Liver (tissue), 9 donors: ENCODE results near the gene DTWD2. TPM values are rescaled to one million over a fixed set of nuclear protein-coding genes. Genes with fewer than 3 reads are reported as not detected.

Experiments
- DNase-seq: peaks from one replicate; pipeline ENCODE4 v3.0.0-alpha.2; 2017; ENCODE audit warnings: low spot score
- H3K27ac ChIP-seq, 2 donors: one replicate each; pipeline ENCODE4 v1.7.0; 2013; ENCODE audit warnings: inconsistent platforms in 2 of 2, low read length in 2 of 2, control low read depth in 1 of 2, low read depth in 1 of 2, mild to moderate bottlenecking in 1 of 2
- H3K27me3 ChIP-seq, 4 donors: one replicate each; pipeline versions ENCODE4 v1.6.1 to v1.7.0; 2013; ENCODE audit warnings: low read length in 3 of 4, inconsistent platforms in 1 of 4, mild to moderate bottlenecking in 1 of 4, moderate library complexity in 1 of 4; ENCODE audit not compliant: control insufficient read depth in 4 of 4, insufficient read depth in 4 of 4
- H3K36me3 ChIP-seq, 4 donors: one replicate each; pipeline versions ENCODE4 v1.6.1 to v1.7.0; 2013; ENCODE audit warnings: low read length in 3 of 4, mild to moderate bottlenecking in 3 of 4, low read depth in 1 of 4, moderate library complexity in 1 of 4; ENCODE audit not compliant: control insufficient read depth in 4 of 4, insufficient read depth in 3 of 4
- H3K4me1 ChIP-seq, 4 donors: one replicate each; pipeline versions ENCODE4 v1.6.1 to v1.7.0; 2013; ENCODE audit warnings: low read length in 3 of 4, mild to moderate bottlenecking in 3 of 4, moderate library complexity in 1 of 4; ENCODE audit not compliant: control insufficient read depth in 4 of 4, insufficient read depth in 4 of 4
- H3K4me3 ChIP-seq, 3 donors: one replicate each; pipeline versions ENCODE4 v1.6.1 to v1.7.0; 2013; ENCODE audit warnings: low read length in 3 of 3, control low read depth in 1 of 3, low read depth in 1 of 3, mild to moderate bottlenecking in 1 of 3
- H3K9ac ChIP-seq, 2 donors: one replicate each; pipeline ENCODE4 v1.7.0; 2013; ENCODE audit warnings: low read length in 2 of 2, mild to moderate bottlenecking in 2 of 2, moderate library complexity in 2 of 2, control low read depth in 1 of 2, low read depth in 1 of 2
- H3K9me3 ChIP-seq, 4 donors: one replicate each; pipeline versions ENCODE4 v1.6.1 to v1.7.0; 2013; ENCODE audit warnings: low read length in 3 of 4; ENCODE audit not compliant: control insufficient read depth in 4 of 4
- ATF3 ChIP-seq: IDR thresholded peaks from 2 replicates; pipeline ENCODE4 v1.6.1; 2016; ENCODE audit warnings: antibody characterized with exemption
- CTCF ChIP-seq: fragments of 150-350 bp; IDR thresholded peaks from 2 replicates; pipeline ENCODE4 v1.5.1; 2017; ENCODE audit warnings: improper control_type of control experiment, low read depth, low read length; ENCODE audit not compliant: missing input control
- EGR1 ChIP-seq, 2 donors: IDR thresholded peaks; 2 replicates each; pipeline ENCODE4 v1.6.1; 2016 to 2018; ENCODE audit warnings: antibody characterized with exemption in 2 of 2, low read depth in 2 of 2
- FOXA1 ChIP-seq: IDR thresholded peaks from 2 replicates; pipeline ENCODE4 v1.6.1; 2016; ENCODE audit warnings: antibody characterized with exemption
- FOXA2 ChIP-seq: IDR thresholded peaks from 2 replicates; pipeline ENCODE4 v1.6.1; 2016; ENCODE audit warnings: antibody characterized with exemption
- GABPA ChIP-seq, 2 donors: IDR thresholded peaks in 1 of 2; conservative IDR thresholded peaks in 1 of 2; 2 replicates each; pipeline ENCODE4 v1.6.1; 2016; ENCODE audit warnings: antibody characterized with exemption in 2 of 2, mild to moderate bottlenecking in 1 of 2, moderate library complexity in 1 of 2
- HNF4A ChIP-seq, 2 donors: conservative IDR thresholded peaks; 2 replicates each; pipeline ENCODE4 v1.6.1; 2016; ENCODE audit warnings: antibody characterized with exemption in 2 of 2, mild to moderate bottlenecking in 2 of 2
- HNF4G ChIP-seq: IDR thresholded peaks from 2 replicates; pipeline ENCODE4 v1.6.1; 2016; ENCODE audit warnings: antibody characterized with exemption
- JUND ChIP-seq, 2 donors: IDR thresholded peaks; 2 replicates each; pipeline ENCODE4 v1.6.1; 2016; ENCODE audit warnings: antibody characterized with exemption in 2 of 2
- MAX ChIP-seq: IDR thresholded peaks from 2 replicates; pipeline ENCODE4 v1.6.1; 2016; ENCODE audit warnings: antibody characterized with exemption
- NR2F2 ChIP-seq: IDR thresholded peaks from 2 replicates; pipeline ENCODE4 v1.6.1; 2016; ENCODE audit warnings: antibody characterized with exemption
- RAD21 ChIP-seq, 2 donors: IDR thresholded peaks; 2 replicates each; pipeline ENCODE4 v1.6.1; 2016; ENCODE audit warnings: antibody characterized with exemption in 2 of 2, mild to moderate bottlenecking in 2 of 2
- REST ChIP-seq: IDR thresholded peaks from 2 replicates; pipeline ENCODE4 v1.6.1; 2016; ENCODE audit warnings: antibody characterized with exemption, mild to moderate bottlenecking
- RXRA ChIP-seq, 2 donors: IDR thresholded peaks; 2 replicates each; pipeline ENCODE4 v1.6.1; 2017 to 2018; ENCODE audit warnings: antibody characterized with exemption in 2 of 2, mild to moderate bottlenecking in 1 of 2
- SP1 ChIP-seq: IDR thresholded peaks from 2 replicates; pipeline ENCODE4 v1.6.1; 2018; ENCODE audit warnings: antibody characterized with exemption, mild to moderate bottlenecking
- TAF1 ChIP-seq: conservative IDR thresholded peaks from 2 replicates; pipeline ENCODE4 v1.6.1; 2016; ENCODE audit warnings: antibody characterized with exemption, mild to moderate bottlenecking
- YY1 ChIP-seq: IDR thresholded peaks from 2 replicates; pipeline ENCODE4 v1.6.1; 2016; ENCODE audit warnings: antibody characterized with exemption, mild to moderate bottlenecking
- ZBTB33 ChIP-seq: IDR thresholded peaks from 2 replicates; pipeline ENCODE4 v1.6.1; 2016; ENCODE audit warnings: antibody characterized with exemption
- WGBS: extraction: QIAGEN DNeasy Blood & Tissue Kit; methylation state at CpG from one replicate; pipeline ENCODE4 v1.1.7; 2013; 5-methylcytosine and 5-hydroxymethylcytosine counted together
- polyA plus RNA-seq, 2 donors: library from polyadenylated mRNA; stranded (reverse) in 1 of 2; unstranded in 1 of 2; fragments of 200-250 nt in 1 of 2; fragments of >200 nt in 1 of 2; fragmentation: Nextera tagmentation in 1 of 2; extraction: Ambion mirVana in 1 of 2; gene quantifications; one replicate each; pipeline versions ENCODE4 v1.2.1 to v1.2.3, GENCODE V29; 2013 to 2015
- total RNA-seq, 2 donors: library from RNA; depleted of rRNA; stranded (reverse); fragments of >200 nt; gene quantifications; one replicate each; pipeline ENCODE4 v1.2.3, GENCODE V29; 2014
- donor health status: healthy.
- donor health status: healthy.
- donor health status: healthy.
- donor health status: healthy.
- donor health status: healthy.

The DTWD2 gene
- total and polyA plus RNA-seq, 4 donors = 2.3 to 10.7 (median 4.3) TPM

- no peak overlapping the region for H3K9ac ChIP-seq
- no peak overlapping the region for H3K27ac ChIP-seq
- H3K9me3 ChIP-seq = no peaks in the 10 kb centered on the region
- no peak for DNase-seq
- TF ChIP-seq ZBTB33 = no peak
- no peak for TF ChIP-seq GABPA (IDR thresholded peaks at IDR 0.05 in 1 of 2, conservative IDR thresholded peaks at IDR 0.05 in 1 of 2)
- no peak for TF ChIP-seq YY1
- TF ChIP-seq JUND (IDR thresholded peaks at IDR 0.05) = no peak
- no peaks in the 10 kb centered on the region for H3K27me3 ChIP-seq
- peaks cover 0 to 4% (median 0%) of the 10 kb centered on the region in 4 donors for H3K4me1 ChIP-seq
- no peak overlapping the region for H3K4me3 ChIP-seq
- no peaks in the 10 kb centered on the region for H3K36me3 ChIP-seq
Measured at GRCh38 chr5:118963169-118963568, 25.2 kb downstream of the DTWD2 start.

GRCh38 chr5:118960557-118960956 lies 27.8 kb downstream of the DTWD2 start:
- H3K4me3 ChIP-seq = no peak overlapping the region
- H3K27me3 ChIP-seq = no peaks in the 10 kb centered on the region
- no peak overlapping the region for H3K9ac ChIP-seq
- no peak for DNase-seq
- no peaks in the 10 kb centered on the region for H3K9me3 ChIP-seq
- H3K36me3 ChIP-seq = no peaks in the 10 kb centered on the region
- WGBS = 95% methylated on average over 1 of the region's 1 CpG
- peaks cover 0 to 4% (median 0%) of the 10 kb centered on the region in 4 donors for H3K4me1 ChIP-seq
- H3K27ac ChIP-seq = no peak overlapping the region
- TF ChIP-seq MAX (no peak), RAD21 (IDR thresholded peaks at IDR 0.05) (no peak), RXRA (IDR thresholded peaks at IDR 0.05) (no peak), YY1 (no peak), HNF4G (no peak), FOXA2 (no peak), REST (no peak), EGR1 (IDR thresholded peaks at IDR 0.05; ENCODE audit: low read depth in 2 of 2) (no peak), HNF4A (conservative IDR thresholded peaks at IDR 0.05) (no peak), ATF3 (no peak), ZBTB33 (no peak), TAF1 (no peak), JUND (IDR thresholded peaks at IDR 0.05) (no peak), FOXA1 (no peak), CTCF (no peak), SP1 (no peak), GABPA (IDR thresholded peaks at IDR 0.05 in 1 of 2, conservative IDR thresholded peaks at IDR 0.05 in 1 of 2) (no peak), NR2F2 (no peak)
